NT2/D1 (cell line): ENCODE data around the gene PIK3R6.
"Not testable (repeated sequence)": the region's sequence is repeated elsewhere in the genome, so short reads cannot be mapped to it uniquely, and the experiment has no call there.

Experiments used
- DNase-seq: peaks from one replicate; pipeline ENCODE4 v3.0.0-alpha.2; 2011; ENCODE audit warnings: low read depth, low spot score
- H3K27me3 ChIP-seq: 2 replicates; pipeline ENCODE4 v1.6.0; 2011; ENCODE audit warnings: mild to moderate bottlenecking; ENCODE audit not compliant: insufficient read length, insufficient read depth
- H3K36me3 ChIP-seq: 2 replicates; pipeline ENCODE4 v1.6.1; 2011; ENCODE audit warnings: mild to moderate bottlenecking, low read length, mixed read lengths; ENCODE audit not compliant: insufficient read depth, insufficient read length
- H3K4me1 ChIP-seq: 2 replicates; pipeline ENCODE4 v1.5.1; 2011; ENCODE audit not compliant: insufficient read depth, insufficient read length
- H3K4me3 ChIP-seq: 2 replicates; pipeline ENCODE4 v1.5.1; 2011; ENCODE audit warnings: low read depth; ENCODE audit not compliant: insufficient read length
- H3K9ac ChIP-seq: 2 replicates; pipeline ENCODE4 v1.6.0; 2011; ENCODE audit warnings: low read depth; ENCODE audit not compliant: insufficient read length
- H3K9me3 ChIP-seq: 2 replicates; pipeline ENCODE4 v1.5.1; 2011; ENCODE audit warnings: mild to moderate bottlenecking, low read length; ENCODE audit not compliant: insufficient read depth
- SUZ12 ChIP-seq: IDR thresholded peaks from 2 replicates; pipeline ENCODE4 v1.6.1; 2011; ENCODE audit not compliant: insufficient read length, insufficient read depth; ENCODE audit errors: extremely low read depth
- YY1 ChIP-seq: IDR thresholded peaks from 2 replicates; pipeline ENCODE4 v1.6.1; 2011; ENCODE audit not compliant: insufficient read length, insufficient read depth
- ZNF274 ChIP-seq: IDR thresholded peaks from 2 replicates; pipeline ENCODE4 v1.6.1; 2011; ENCODE audit warnings: mild to moderate bottlenecking, low read depth, low read length

The PIK3R6 gene

DNA sequence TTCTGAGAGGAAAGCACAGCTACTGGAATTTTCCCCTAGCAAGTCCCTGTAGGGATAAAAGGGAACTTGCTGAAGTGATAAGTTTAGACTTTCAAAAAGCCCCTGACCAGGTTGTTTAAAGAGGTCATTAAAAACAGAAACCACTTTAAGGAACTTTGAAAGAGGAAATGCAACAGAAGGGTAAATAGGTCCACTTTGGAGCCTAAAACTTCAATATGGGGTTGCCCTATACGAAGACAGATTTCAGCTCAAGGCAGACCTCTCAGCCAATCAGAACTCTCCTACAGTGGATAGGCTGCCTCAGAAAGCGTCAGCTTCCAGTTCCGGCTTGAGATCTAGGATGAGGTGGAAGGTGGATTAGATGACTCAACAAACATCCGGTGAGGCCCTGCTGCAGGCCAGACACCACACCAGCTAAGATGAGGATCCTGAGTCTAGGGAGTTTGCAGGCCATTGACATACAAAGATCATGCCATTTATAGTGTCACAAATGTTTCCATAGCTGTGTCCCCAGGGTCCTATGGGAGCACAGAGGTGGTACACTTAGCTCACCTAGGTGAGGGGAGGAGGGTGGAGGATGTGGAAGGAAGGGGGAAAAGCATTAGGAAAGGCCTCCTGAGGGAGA lies 60.4 kb downstream of the PIK3R6 start:
- Histone ChIP-seq H3K27me3 (no peaks in the 10 kb centered on the region), H3K4me1 (peaks cover 6% of the 10 kb centered on the region), H3K9ac (no peak overlapping the region), H3K4me3 (no peak overlapping the region), H3K36me3 (no peaks in the 10 kb centered on the region), H3K9me3 (peaks cover 7% of the 10 kb centered on the region; the same call in 1 of the 2 replicates)
- DNase-seq, result no peak
- TF ChIP-seq ZNF274 (no peak), SUZ12 (no peak), YY1 (no peak)

DNA sequence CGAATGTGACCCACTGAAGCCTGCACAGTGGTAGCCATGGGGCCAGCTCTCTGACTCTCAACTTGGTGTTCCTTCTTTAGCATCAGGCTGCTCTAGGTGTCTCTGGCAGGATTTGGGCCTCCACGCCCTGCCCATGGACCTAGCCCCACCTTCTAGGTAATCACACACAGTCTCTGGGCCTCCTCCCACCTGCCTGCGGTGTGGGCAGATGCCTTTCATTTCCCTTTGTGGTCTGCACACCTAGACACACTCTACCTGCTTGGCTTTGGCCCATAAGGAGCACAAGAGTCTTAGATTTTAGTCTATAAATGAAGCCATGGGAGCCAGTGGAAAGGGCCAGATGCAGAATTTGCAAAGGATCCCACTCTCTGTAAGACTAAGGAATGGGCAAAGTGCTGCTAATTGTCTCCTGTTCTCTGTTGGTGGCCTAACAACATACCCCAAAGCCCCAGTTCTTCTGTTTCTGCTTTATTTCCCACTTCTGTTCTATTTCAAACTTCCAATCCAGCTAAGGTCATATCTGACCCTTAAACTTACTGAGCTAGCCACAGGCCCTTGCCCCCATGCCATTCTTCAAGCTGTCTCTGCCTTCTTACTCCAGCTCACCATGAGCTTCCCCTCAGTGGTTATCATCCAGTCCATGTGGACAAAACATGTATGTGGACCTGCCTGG lies 61.1 kb downstream of the PIK3R6 start:
- Histone ChIP-seq H3K9me3 (peaks cover 7% of the 10 kb centered on the region; the same call in 1 of the 2 replicates), H3K4me1 (peaks cover 6% of the 10 kb centered on the region), H3K36me3 (no peaks in the 10 kb centered on the region), H3K4me3 (no peak overlapping the region), H3K27me3 (no peaks in the 10 kb centered on the region), H3K9ac (no peak overlapping the region)
- TF ChIP-seq YY1, result no peak
- no peak for TF ChIP-seq ZNF274
- TF ChIP-seq SUZ12, result no peak
- DNase-seq, result no peak

DNA sequence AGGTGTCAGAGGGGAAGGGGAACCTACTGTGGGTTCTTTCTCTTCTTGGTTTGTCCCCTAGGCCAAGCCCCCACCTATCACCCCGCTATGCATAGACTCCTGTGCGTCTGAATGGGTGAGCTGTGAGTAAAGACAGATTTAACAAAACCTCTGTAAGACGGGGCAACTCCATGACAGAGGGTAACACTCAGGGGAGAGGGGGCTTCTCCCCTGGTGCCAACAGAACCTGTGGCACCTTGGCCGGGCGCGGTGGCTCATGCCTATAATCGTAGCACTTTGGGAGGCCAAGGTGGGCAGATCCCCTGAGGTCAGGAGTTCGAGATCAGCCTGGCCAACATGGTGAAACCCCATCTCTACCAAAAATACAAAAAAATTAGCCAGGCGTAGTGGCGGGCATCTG lies 62.1 kb downstream of the PIK3R6 start:
- not testable (repeated sequence) for H3K9ac ChIP-seq, H3K4me1 ChIP-seq, H3K36me3 ChIP-seq, H3K4me3 ChIP-seq, DNase-seq, H3K27me3 ChIP-seq, H3K9me3 ChIP-seq

DNA sequence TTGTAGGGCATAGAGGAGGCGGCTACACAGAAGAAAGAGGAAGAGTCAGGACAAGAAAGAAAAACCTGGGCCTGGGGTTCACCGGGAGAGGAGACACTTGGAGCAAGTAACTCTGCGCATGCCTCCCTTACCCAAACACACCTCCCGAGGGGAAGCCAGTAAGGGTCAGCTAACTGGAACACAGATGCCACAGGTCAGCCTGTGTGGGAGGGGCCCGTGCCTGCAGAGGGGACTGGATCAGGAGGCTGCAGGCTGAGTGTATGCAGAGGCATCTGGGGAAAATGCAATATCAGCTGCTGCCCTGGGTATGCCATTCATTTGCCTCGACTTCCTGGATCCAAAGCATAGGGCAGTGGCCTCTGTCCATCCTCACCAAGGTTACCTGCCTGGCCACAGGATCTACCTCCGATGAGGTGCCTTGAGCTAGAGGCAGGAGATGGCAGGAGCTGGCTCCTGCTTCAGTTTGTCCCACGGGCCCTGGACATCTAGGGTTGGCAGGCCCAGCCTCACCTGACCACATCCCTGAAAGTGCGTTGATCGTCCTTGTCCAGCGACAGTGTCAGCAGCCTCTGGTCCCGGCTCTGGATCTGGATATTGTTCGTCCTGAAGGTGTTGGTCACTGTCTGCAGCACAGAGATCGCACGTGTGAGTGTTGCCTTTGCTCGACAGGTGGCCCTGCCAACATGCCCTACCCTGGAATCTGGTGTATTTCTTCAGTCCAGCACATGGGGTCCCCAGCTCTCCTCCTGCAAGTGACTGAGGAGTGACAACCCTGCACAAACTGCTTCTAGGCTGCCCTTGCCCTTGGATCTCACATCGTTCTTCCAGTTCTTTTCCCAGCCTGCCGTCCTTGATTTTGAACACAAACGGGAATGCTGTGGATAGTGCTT lies 63.7 kb downstream of the PIK3R6 start:
- Histone ChIP-seq H3K36me3 (no peaks in the 10 kb centered on the region), H3K27me3 (no peaks in the 10 kb centered on the region), H3K4me1 (peaks cover 6% of the 10 kb centered on the region), H3K9me3 (no peaks in the 10 kb centered on the region), H3K4me3 (no peak overlapping the region), H3K9ac (no peak overlapping the region)
- no peak for DNase-seq
- TF ChIP-seq ZNF274 (no peak), SUZ12 (no peak), YY1 (no peak)

DNA sequence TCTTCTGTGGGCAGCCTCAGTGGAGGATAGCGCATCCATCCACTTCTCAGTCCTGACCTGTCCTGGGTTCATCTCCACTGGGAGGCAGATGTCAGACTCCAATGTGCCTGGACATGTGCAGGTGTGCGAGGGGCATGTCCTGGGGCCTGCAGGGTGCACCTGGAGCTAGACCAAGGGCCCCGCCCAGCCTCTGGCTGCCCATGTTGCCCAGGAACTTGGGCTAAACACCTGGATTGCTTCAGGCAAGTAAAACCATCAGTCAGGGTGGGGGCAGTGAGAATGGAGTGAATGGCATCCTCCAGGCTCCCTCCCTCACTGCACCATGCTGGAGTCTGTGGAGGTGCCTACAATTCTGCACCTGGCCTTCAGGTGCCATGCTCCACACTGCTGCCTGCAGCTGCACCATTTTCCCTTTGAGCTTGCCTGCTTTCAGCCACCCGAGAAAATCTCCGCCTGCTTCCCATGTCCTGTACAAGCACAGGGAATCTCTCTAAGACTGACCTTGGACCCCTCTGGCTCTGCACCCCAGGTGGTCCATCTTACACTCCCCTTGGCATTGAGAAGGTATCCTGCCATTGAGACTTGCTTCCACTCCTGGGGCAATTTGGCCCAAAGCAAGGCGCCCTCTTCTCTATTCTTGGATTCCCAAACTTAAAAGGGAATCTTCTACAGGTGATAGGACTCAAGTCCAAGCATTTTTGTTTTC lies 66.2 kb downstream of the PIK3R6 start:
- Histone ChIP-seq H3K27me3 (no peaks in the 10 kb centered on the region), H3K36me3 (no peaks in the 10 kb centered on the region), H3K9ac (no peak overlapping the region), H3K9me3 (no peaks in the 10 kb centered on the region), H3K4me3 (no peak overlapping the region), H3K4me1 (peaks cover 6% of the 10 kb centered on the region)
- no peak for DNase-seq
- TF ChIP-seq SUZ12 (no peak), YY1 (no peak), ZNF274 (no peak)

DNA sequence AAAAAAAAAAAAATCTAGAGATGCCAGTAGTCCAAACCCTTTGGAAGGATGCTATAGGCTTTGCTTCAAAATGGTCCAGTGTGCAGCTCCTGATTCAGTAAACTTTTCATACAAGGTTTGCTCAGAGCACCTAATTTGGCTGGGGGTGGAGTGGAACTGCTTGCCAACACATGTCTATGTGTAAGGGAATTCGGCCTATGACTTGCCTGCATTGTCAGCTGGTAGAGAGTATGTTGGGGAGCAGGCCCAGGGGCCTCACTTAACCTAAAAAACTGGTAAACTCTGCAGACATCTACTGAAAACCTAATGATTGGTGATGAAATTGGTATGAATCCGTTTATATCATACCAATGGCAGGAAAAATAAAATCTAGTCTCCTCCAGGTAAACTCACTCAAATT lies 66.8 kb downstream of the PIK3R6 start:
- H3K9me3 ChIP-seq, result no peaks in the 10 kb centered on the region
- no peak overlapping the region for H3K4me3 ChIP-seq
- DNase-seq, result no peak
- H3K27me3 ChIP-seq, result no peaks in the 10 kb centered on the region
- peaks cover 6% of the 10 kb centered on the region for H3K4me1 ChIP-seq
- no peaks in the 10 kb centered on the region for H3K36me3 ChIP-seq
- H3K9ac ChIP-seq, result no peak overlapping the region
- TF ChIP-seq YY1, result no peak
- TF ChIP-seq ZNF274, result no peak
- no peak for TF ChIP-seq SUZ12

DNA sequence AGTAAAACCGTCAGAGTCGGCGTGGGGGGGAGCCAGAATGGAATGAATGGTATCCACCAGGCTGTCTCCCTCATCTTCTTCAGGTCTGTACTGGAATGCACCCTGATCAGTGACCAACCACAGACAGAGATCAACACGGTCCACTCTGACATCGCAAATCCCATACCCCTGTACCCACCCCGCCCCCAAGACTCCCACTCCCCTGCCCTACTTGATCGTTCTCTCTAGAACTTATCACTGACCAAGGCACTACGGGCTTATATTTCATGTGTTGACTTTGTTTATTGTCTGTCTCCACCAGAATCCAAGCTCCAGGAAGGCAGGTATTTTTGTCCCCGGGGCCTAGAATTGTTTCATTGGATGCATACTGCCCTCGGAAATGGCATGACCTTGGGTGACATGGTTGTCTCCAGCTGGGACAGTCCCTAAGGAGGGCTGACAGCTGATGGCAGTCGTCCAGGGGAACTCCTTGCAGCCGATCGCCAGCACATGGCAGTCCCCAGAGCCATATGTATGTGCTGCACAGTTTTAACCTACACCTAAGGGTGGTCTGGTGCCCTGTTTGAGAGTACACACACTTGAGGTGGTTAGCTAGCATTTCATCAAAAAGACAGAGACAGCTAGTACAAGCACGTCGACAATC lies 67.8 kb downstream of the PIK3R6 start:
- no peak overlapping the region for H3K9ac ChIP-seq
- H3K9me3 ChIP-seq, result no peaks in the 10 kb centered on the region
- no peaks in the 10 kb centered on the region for H3K36me3 ChIP-seq
- peaks cover 6% of the 10 kb centered on the region for H3K4me1 ChIP-seq
- no peaks in the 10 kb centered on the region for H3K27me3 ChIP-seq
- no peak overlapping the region for H3K4me3 ChIP-seq
- DNase-seq, result no peak
- no peak for TF ChIP-seq YY1
- no peak for TF ChIP-seq SUZ12
- no peak for TF ChIP-seq ZNF274
